ENCODE results near the gene FOXO6. TPM values are rescaled to one million over a fixed set of nuclear protein-coding genes. Genes with fewer than 3 reads are reported as not detected.

FOXO6 gene
- 10 to 100 TPM in 1 of 4 donors, 1 to 10 TPM in 2, not detected in 1; 3.9 to 20.1 (median 7.6) TPM for total RNA-seq

DNA sequence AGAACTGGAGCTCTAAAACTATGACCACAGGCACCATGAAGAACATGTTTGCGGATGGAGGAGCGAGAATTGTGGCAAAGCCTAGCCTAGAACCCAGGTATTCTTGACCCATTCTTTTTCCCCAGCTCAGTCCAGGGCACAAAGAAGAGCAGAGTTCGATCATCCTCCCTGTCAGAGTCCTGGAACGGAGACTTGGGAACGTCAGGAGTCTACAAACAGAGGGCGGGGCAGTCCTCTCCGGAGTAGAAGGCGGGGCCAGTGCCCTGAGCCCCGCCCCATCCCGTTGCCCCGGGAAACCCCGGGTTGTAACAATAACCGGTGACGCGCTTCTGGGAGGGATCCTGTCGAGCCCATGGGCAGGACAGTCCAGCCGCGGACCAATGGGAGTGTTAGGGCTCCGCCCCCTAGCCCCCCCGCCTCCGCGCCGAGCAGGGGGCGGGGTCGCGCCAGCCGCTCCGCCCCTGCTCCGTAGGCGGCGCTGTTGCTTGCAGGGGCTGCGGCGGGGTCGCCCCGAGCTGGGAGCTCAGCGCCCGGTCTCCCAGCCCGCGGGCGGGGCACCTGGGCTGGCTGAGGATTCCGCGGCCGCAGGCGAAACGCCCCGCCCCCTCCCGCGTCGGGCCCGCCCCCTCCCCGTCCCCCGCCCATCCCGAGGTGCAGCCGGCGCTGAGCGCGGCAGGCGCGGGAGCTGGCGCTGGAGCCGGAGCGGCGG, at the start of gene FOXO6:
Gene FOXO6 (plus strand): TSS at position 649 of the 709 bp plus-strand sequence.
- DNase-seq, result peak; percentile 99
- peak within 1 kb of the TSS in 1 of 2 donors; percentile 59 for H3K27ac ChIP-seq
- H3K27me3 ChIP-seq, result no peaks in the 10 kb centered on the region
- peak within 1 kb of the TSS; percentile 22 to 72 for H3K4me3 ChIP-seq
- peak; percentile 19 to 86 (median 72) for TF ChIP-seq CTCF (IDR thresholded peaks at IDR 0.05)
- TF ChIP-seq POLR2A (IDR thresholded peaks at IDR 0.05), result no peak
- intact Hi-C loops (cut with DNase I; ENCODE audit: low total_unique reads), result no loop called here
- no peaks in the 10 kb centered on the region for H3K36me3 ChIP-seq
- H3K4me1 ChIP-seq, result peaks cover 0 to 1% of the 10 kb centered on the region in 2 donors
- H3K9me3 ChIP-seq, result no peaks in the 10 kb centered on the region

DNA sequence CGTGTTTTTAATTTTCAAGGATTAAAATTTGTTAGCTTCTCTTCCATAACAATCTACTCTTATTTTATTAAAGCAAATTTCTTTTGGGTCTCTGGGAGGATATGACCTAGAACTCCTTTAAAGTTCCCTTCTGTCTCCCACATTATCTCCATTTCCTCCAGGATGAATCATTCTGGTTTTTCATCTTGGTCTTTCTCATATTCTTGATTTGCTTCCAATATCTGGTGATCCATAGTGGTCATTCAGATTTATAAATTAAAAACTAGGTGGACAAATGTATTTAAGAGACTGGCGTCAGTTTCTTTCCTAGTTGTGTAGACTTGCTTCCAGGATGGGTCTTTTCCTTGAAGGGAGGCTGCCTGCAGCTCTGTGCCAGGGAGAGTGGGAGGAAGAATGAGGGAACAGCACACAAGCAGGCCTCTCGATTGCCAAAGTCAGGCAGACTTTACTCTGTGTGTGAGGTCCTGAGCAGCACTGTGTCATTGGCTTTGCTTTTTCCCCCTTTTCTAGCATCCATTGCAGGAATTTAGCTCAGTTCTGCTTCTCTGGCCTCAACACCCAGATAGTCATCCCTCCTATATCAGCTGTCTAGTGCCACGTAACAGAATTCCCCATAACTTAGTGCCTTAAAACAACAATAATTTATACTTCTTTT, 48.1 kb upstream of the FOXO6 start:
- Histone ChIP-seq H3K27me3 (no peaks in the 10 kb centered on the region), H3K27ac (no peak overlapping the region), H3K4me3 (no peak overlapping the region), H3K9me3 (no peaks in the 10 kb centered on the region), H3K36me3 (no peaks in the 10 kb centered on the region), H3K4me1 (no peaks in the 10 kb centered on the region)
- no peak for DNase-seq
- TF ChIP-seq POLR2A (IDR thresholded peaks at IDR 0.05) (no peak), CTCF (IDR thresholded peaks at IDR 0.05) (no peak)
- intact Hi-C loops (cut with DNase I; ENCODE audit: low total_unique reads), result no loop called here

DNA sequence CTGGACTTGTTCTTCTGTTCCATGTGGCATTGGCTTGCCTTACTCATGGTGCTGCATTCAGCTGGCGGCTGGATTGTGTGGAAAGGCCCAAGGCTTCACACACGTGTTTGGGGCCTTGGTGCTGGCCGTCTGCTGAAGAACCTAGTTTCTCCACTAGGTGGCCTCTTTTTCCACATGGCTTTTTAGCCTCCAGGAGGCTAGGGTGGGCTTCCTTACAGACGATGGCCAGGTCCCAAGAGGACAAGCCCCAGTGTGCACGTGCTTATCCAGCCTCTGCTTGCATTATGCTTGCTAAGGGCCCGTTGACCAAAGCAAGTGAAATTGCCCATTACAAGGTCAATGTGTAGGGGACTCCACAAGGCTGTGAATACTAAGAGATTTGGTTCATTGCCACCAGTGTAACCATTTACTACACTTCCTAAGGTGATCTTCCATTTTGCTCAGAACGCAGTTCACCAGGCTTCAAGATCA, 47.5 kb upstream of the FOXO6 start:
- Histone ChIP-seq H3K4me1 (no peaks in the 10 kb centered on the region), H3K4me3 (no peak overlapping the region), H3K27me3 (no peaks in the 10 kb centered on the region), H3K36me3 (no peaks in the 10 kb centered on the region), H3K9me3 (no peaks in the 10 kb centered on the region), H3K27ac (no peak overlapping the region)
- TF ChIP-seq CTCF (IDR thresholded peaks at IDR 0.05) (peak in 2 of 4 experiments; percentile 24 to 30), POLR2A (IDR thresholded peaks at IDR 0.05) (no peak)
- no peak for DNase-seq
- intact Hi-C loops (cut with DNase I; ENCODE audit: low total_unique reads), result no loop called here

GRCh38 chr1:41314376-41315145, 46.7 kb upstream of the FOXO6 start:
- H3K27me3 ChIP-seq, result no peaks in the 10 kb centered on the region
- no peak overlapping the region for H3K4me3 ChIP-seq
- DNase-seq, result no peak
- no peak overlapping the region for H3K27ac ChIP-seq
- TF ChIP-seq POLR2A (IDR thresholded peaks at IDR 0.05) (no peak), CTCF (IDR thresholded peaks at IDR 0.05) (no peak)
- no peaks in the 10 kb centered on the region for H3K36me3 ChIP-seq
- H3K9me3 ChIP-seq, result no peaks in the 10 kb centered on the region
- H3K4me1 ChIP-seq, result no peaks in the 10 kb centered on the region
- intact Hi-C loops (cut with DNase I; ENCODE audit: low total_unique reads), result no loop called here
